HG03196 (cell line): ENCODE data around the gene PSPC1.
"Not testable (repeated sequence)": the region's sequence is repeated elsewhere in the genome, so short reads cannot be mapped to it uniquely, and the experiment has no call there.

Experiments
- ATAC-seq: cut with Tn5 transposase; IDR thresholded peaks from one replicate; pipeline ENCODE4 v1.9.1; 2021; ENCODE audit not compliant: unreplicated experiment

PSPC1 gene

GRCh38 chr13:19782727-19783682 lies at the start of gene PSPC1:
PSPC1 (minus strand) TSS chr13:19782945; CDS start chr13:19782757, 188 bp downstream.
- ATAC-seq, result peak; percentile 89

- no peak for ATAC-seq
Observed at GRCh38 chr13:19822673-19823072, 39.9 kb upstream of the PSPC1 start.

GRCh38 chr13:19818223-19818842 lies 35.6 kb upstream of the PSPC1 start:
- ATAC-seq, result no peak

GRCh38 chr13:19817510-19818158 lies 34.9 kb upstream of the PSPC1 start:
- no peak for ATAC-seq

GRCh38 chr13:19817106-19817505 lies 34.4 kb upstream of the PSPC1 start:
- no peak for ATAC-seq

DNA sequence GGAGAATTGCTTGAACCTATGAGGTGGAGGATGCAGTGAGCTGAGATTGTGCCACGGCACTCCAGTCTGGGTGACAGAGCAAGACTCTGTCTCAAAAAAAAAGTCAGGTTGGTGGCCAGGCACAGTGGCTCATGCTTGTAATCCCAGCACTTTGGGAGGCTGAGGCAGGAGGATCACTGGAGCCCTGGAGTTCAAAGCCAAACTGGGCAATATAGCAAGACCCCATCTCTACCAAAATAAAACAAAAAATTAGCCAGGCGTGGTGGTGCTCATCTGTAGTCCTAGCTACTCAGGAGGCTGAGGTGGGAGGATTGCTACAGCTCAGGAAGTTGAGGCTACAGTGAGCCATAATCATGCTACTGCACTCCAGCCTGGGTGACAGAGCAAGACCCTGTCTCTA lies 33.1 kb upstream of the PSPC1 start:
- ATAC-seq, result not testable (repeated sequence)

GRCh38 chr13:19810996-19811881 lies 28.5 kb upstream of the PSPC1 start:
- ATAC-seq, result no peak

- no peak for ATAC-seq
Observed at GRCh38 chr13:19810151-19810550, 27.4 kb upstream of the PSPC1 start.

GRCh38 chr13:19805765-19806164 lies 23.0 kb upstream of the PSPC1 start:
- no peak for ATAC-seq

DNA sequence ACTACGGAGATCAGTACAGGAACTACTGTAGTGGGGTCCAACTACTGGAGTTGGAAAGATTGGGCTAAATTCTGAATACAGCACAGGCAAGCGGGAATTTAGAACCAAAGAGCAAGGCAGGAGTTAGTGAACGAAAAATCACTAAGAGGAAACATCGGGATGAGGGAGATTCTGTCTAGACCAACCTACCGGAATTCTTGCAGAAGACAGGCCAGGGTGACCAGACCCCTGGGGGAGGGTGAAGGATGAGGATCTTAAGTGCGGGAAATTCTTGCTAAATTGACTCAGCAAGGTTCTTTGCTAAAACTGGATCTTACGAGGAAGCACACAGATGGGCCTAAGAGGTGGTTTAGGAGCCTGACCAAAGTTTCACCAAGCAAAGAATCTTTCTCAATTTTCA lies 13.2 kb upstream of the PSPC1 start:
- no peak for ATAC-seq

DNA sequence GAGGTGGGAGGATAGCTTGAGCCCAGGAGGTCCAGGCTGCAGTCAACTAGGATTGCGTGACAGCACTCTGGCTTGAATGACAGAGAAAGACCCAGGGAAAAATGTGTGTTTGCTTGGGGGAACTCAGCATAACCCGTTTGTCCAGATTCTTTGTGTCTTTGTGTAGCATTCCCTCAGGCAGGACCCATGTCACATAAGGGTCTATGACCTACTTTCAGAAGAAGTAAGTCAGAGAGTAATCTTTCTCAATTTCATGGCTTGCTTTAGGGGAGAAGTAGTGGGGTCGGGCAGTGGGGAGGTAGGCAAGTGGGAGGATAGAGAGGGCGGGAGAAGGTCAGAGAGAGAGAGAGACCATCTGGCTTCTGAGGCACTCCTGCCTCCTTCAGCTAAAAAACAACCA lies 11.9 kb upstream of the PSPC1 start:
- ATAC-seq, result no peak

- ATAC-seq, result no peak
Observed at GRCh38 chr13:19791953-19792537, 9.3 kb upstream of the PSPC1 start.

DNA sequence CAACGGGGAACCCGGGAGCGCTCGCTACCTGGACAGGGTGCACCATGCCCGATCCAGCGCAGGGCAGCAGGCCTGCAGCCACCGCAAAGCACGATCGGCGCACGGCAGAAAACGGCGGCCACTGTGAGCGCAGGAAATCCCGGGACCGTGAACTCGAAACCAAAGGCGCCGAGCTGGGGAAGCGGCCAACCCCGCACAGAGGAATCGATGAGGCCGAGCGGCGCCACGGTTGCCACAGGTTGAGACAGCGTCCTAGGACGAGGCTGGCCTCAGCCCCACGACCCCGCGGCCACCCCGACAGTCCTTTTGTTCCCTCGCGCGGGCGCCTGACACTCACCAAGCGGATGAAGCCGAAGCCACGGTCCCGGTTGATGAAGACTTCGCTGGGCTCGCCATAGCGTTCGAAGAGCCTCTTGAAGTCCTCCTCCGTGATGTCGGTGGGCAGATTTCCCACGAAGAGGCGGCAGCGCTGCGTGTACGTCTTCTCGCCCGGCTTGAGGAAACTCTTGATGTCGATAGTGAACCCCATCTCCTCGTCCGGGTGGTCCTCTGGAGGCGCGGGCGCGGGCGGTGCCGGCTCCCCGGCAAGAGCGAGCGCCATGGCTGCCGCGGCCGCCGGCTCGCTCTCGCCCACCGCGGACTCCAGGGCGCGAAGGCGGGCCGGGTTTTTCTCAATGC lies 557 bp downstream of the PSPC1 start:
- ATAC-seq, result peak; percentile 35

- ATAC-seq, result no peak
Observed at GRCh38 chr13:19781526-19781925, 1.2 kb downstream of the PSPC1 start.

GRCh38 chr13:19780753-19781418 lies 1.9 kb downstream of the PSPC1 start:
- ATAC-seq, result not testable (repeated sequence)

DNA sequence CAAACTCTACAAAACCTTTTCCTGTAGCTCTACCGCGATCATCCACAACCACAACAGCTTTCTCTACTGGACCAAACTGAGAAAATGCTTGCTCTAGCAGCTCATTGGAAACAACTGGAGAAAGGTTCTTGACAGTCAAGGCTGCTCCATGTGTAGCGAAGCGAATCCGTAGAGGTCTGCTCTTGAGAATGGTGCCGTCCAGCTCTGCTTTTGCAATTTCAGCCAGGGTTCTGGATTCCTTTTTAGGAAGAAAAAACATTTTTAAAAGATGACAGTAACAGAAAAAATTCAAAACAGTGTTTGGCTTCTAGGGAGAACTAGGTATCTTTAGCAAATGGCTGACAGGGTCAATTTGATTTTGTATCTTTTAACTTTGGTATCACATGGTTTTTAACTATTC lies 10.4 kb downstream of the PSPC1 start:
- no peak for ATAC-seq

GRCh38 chr13:19769854-19770253 lies 12.9 kb downstream of the PSPC1 start:
- no peak for ATAC-seq

DNA sequence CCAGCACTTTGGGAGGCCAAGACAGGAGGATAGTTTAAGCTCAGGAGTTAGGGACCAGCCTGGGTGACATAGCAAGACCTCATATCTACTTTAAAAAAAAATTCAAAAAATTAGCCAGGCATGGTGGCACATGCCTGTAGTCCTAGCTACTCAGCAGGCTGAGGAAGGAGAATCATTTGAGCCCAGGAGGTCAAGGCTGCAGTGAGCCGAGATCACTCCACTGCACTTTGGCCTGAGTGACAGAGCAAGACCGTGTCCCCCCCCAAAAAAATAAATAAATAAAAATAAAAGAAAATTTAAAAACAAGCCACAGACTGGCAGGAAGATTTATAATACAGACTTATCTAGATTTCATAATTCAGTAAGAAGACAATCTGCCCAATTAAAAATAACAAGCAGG lies 14.8 kb downstream of the PSPC1 start:
- ATAC-seq, result no peak

DNA sequence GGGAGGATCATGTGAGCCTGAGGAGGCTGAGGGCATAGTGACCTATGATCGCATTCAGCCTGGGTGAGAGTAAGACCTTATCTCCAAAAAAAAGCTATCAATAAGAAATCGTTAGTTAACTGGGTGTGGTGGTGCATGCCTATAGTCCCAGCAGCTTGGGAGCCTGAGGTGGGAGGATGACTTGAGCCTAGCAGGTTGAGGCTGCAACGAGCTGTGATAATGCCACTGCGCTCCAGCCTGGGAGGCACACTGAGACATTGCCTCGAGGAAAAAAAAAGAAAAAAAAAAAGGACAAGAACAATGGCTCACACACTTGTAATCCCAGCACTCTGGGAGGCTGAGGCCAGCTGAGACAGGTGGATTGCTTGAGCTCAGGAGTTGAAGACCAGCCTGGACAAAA lies 16.2 kb downstream of the PSPC1 start:
- ATAC-seq, result no peak
